HTERT RPE-1 (cell line): ENCODE results near the gene HOMEZ.
"Not testable (repeated sequence)": the region's sequence is repeated elsewhere in the genome, so short reads cannot be mapped to it uniquely, and the experiment has no call there.

Experiments
- in situ Hi-C: fragments of 300-500 bp; cut with MboI; formaldehyde crosslinking; loops from 4 replicates; pipeline ENCODE4 v1.14.3; 2020; ENCODE audit warnings: low sequenced_read_pairs

Gene HOMEZ, protein sequence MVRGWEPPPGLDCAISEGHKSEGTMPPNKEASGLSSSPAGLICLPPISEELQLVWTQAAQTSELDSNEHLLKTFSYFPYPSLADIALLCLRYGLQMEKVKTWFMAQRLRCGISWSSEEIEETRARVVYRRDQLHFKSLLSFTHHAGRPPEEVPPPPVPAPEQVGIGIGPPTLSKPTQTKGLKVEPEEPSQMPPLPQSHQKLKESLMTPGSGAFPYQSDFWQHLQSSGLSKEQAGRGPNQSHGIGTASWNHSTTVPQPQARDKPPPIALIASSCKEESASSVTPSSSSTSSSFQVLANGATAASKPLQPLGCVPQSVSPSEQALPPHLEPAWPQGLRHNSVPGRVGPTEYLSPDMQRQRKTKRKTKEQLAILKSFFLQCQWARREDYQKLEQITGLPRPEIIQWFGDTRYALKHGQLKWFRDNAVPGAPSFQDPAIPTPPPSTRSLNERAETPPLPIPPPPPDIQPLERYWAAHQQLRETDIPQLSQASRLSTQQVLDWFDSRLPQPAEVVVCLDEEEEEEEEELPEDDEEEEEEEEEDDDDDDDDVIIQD

DNA sequence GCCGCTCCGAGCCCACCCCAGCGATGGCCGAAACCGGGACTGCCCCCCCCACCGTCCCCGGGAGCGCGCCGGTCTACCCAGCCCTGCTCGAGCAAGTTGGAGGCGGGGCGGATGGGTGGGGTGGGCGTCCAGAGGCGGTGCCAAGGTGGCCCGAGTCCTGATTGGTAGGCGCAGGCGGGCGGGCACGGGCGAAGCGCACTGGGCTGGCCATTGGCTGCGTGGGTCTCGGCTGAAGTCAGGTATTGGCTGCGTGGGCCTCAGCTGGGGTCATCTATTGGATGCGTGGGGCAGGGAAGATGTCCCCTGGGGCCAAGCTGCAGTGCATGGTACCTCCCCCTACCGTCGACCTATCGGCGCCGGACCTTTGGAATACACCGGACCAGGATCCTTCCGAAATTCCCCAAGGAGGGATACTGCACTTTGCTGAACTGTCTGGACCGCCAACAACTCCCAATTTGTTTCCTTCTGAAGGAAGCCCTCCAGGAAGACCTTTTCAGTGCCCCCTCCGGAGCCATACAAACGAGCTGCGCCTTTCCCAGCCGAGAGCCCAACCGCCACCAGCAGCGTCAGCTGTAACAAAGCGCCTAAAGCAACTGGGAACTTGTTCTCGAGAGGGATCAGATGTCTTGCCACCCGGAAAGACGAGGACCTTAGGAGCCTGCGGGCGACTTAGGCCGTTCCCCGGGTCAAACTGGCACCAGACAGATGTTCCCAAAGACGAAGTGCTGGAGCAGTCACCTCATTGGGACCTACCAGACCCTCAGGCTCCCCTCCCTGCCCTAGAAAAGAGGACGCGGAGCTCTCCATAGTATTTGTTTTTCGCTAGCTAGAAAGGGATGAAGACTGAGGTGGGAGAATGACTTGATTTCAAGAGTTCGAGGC is at the start of gene HOMEZ:
Gene HOMEZ (minus strand): TSS at position 113 of the 882 bp plus-strand sequence. CDS start 180 bp downstream, outside the sequence.
- in situ Hi-C loops, result no loop called here

DNA sequence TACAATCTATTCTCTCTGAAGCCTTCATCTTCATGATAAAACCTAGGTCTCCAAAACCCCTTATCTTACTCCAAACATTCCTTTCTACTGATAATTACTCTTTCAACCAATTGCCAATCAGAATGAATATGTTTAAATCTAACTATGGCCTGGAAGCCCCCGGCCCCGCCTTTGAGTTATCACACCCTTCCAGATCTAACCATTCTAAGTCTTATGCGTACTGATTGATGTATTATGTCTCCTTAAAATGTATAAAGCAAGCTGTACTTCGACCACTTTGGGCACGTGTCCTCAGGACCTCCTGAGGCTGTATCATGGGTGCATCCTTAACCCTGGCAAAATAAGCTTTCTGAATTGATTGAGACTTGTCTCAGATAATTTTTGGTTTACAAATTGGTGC is 49.7 kb upstream of the HOMEZ start:
- in situ Hi-C loops, result no loop called here

DNA sequence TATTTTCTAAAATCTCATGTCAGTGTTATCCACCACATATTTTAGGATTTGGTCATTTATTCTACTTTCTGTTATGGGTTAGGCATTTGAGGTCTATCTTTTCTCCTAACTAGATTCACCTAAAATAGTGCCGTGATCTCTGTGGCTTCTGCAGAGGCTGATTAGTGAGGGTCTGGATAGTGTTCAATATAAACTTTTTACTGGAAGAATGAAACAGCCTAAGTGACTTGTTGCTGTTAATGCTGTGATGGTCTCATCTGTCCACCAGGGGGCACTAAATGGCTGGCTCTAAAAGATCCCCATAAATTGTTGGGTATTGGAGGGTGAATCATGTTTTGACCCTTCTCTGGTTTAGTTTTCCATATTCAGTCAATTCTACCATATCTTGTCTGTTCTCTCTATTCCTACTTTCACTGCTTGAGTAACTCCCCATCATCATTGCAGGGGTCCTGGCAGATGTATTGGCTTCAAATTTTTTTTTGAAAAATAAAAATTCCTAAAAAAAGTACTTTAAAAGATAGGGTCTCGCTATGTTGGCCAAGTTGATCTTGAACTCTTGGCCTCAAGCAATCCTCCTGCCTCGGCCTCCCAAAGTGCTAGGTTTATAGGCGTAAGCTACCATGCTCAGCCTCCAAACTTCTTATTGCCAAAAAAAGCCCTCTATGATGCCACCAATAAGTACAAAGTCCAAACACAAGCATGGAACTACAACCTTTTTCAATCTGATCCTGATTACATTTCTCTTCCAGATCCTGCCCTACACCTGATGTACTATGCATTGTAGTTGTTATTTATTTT is 42.2 kb upstream of the HOMEZ start:
- in situ Hi-C loops, result no loop called here

DNA sequence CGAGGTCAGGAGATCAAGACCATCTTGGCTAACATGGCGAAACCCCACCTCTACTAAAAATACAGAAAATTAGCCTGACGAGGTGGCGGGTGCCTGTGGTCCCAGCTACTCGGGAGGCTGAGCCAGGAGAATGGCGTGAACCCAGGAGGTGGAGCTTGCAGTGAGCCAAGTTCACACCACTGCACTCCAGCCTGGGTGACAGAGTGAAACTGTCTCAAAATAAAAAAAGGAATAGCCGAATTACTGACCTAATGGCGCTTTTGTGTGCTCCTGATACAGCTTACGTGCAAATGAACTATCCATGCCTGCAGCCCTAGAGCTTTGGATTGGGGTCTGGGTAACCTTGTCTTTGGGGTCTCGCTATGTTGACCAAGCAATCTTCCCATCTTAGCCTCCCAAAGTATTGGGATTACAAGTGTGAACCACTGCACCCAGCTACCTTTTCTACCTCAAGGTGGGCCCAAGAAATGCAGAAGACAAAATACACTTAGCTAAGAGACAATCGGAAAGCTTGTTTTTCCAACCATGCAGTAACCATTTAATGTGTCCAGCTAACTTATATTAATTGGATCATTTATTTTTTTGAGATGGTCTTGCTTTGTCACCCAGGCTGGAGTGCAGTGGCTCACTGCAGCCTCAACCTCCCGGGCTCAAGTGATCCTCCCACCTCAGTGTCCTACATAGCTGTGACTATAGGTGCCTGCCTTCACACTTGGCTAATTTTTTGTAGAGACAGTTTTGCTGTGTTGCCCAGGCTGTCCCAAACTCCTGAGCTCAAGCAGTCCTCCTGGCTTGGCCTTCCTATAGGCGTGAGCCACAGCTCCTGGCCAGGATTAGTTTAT is 40.8 kb upstream of the HOMEZ start:
- in situ Hi-C loops, result no loop called here

DNA sequence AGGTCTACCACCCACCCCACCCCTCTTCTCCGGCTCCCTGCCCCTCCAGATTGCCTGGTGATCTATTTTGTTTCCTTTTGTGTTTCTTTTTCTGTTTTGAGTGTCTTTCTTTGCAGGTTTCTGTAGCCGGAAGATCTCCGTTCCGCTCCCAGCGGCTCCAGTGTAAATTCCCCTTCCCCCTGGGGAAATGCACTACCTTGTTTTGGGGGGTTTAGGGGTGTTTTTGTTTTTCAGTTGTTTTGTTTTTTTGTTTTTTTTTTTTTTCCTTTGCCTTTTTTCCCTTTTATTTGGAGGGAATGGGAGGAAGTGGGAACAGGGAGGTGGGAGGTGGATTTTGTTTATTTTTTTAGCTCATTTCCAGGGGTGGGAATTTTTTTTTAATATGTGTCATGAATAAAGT is 39.8 kb upstream of the HOMEZ start:
- in situ Hi-C loops, result not testable (repeated sequence)

DNA sequence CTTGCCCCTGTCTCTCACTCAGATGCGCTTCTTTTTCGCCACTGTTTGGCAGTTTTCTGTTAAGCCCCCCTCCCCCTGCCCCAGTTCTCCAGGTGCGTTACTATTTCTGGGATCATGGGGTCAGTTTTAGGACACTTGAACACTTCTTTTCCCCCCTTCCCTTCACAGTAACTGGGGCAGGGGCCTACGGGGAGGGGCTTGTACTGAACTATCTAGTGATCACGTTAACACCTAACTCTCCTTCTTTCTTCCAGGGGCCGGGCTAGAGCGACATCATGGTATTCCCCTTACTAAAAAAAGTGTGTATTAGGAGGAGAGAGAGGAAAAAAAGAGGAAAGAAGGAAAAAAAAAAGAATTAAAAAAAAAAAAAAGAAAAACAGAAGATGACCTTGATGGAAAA is 39.1 kb upstream of the HOMEZ start:
- in situ Hi-C loops, result no loop called here

DNA sequence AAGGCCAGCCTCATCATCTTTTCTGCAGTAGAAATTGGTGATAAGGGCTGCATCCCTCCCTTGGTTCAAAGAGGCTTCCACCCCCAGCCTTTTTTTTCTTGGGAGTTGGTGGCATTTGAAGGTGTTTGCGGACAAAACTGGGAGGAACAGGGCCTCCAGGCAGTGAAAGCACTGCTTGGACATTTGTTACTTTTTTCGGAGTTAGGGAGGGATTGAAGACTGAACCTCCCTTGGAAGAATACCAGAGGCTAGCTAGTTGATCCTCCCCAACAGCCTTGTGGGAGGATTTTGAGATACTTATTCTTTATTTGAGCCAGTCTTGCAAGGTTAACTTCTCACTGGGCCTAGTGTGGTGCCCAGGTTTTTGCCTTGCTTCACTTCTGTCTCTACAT is 38.5 kb upstream of the HOMEZ start:
- in situ Hi-C loops, result no loop called here

DNA sequence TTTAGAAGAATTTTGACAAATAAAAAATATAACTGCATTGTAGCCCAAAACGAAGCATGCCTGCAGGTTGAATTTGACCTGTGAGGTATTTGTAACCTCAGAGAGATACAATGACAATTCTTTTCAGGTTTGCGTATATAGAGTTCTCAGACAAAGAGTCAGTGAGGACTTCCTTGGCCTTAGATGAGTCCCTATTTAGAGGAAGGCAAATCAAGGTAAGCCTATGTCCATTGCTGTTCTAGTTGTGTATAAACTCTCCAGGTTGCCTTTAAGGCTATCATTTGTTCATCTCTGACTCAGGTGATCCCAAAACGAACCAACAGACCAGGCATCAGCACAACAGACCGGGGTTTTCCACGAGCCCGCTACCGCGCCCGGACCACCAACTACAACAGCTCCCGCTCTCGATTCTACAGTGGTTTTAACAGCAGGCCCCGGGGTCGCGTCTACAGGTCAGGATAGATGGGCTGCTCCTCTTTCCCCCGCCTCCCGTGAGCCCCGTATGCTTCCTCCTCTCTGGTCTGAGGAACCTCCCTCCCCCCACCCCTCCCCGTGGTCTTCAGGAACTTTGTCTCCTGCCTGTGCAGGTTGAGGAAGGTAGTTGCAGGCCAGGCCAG is 38.0 kb upstream of the HOMEZ start:
- in situ Hi-C loops, result no loop called here

DNA sequence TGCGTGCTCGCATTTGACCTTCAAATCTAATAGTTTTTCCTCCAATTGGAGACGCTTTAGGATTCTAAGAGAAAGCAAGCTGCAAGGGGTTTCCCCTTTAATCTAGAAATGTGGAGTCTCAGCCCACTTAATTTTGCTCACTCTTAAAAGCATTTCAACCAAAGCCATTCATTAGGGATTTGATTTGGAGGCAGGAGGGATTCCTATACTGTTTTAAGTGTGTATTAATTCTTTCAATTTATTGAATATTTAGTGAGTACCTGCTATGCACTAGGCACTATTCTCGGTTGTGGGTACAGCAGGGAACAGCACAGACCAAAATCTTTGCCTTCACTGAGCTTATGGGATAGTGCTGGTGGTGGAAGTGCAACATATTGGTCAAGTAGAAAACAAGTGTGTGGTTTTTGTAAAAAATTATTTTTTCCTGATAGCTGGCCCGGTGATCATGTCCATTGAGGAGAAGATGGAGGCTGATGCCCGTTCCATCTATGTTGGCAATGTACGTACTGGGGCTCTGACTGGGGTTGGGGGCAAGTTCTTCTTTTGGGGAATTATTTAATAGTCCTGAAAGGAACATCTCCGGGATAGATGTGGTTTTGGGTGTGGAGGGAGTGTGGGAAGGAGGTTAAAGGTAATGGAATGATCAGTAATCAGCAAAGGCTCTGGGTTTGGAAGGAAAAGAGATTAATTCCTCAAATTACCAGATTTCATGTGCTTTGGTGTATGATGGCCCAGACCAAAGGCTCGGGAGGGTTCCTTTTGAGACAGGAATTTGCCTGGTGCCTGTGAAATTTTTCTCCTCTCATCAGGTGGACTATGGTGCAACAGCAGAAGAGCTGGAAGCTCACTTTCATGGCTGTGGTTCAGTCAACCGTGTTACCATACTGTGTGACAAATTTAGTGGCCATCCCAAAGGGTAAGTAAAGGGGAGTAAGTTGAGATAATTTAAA is 36.9 kb upstream of the HOMEZ start:
- in situ Hi-C loops, result no loop called here

DNA sequence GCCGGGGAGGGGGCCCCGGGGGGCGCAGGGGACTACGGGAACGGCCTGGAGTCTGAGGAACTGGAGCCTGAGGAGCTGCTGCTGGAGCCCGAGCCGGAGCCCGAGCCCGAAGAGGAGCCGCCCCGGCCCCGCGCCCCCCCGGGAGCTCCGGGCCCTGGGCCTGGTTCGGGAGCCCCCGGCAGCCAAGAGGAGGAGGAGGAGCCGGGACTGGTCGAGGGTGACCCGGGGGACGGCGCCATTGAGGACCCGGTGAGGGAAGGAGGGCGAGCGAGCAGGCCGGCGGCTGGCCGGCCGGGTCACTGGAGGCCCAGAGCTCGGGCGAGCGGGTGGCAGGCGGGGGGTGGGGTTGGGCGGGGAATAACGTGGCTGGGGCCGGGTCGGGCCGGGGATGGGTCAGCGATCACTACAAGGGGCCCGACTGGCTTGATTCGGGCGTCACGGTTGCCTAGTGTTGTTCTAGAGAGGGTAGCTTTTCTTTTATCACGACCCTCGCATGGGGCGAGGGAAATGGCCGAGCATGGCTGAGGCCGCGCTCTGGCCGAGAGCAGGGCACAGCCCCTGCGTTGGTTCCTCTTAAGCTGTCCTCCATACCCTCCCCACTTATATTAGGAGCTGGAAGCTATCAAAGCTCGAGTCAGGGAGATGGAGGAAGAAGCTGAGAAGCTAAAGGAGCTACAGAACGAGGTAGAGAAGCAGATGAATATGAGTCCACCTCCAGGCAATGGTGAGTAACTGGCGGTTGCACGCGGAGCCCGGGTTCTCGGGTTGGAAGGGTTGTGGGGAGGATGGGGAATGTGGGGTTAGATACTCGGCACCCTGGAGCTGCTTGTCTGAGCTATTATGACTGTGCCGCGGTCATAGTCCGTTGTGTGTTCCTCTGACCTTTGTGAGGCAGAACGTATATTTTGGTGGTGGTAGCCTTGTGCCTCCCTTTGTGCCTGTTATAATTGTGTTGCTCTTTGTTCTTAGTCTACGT is 35.9 kb upstream of the HOMEZ start:
- in situ Hi-C loops, result no loop called here

DNA sequence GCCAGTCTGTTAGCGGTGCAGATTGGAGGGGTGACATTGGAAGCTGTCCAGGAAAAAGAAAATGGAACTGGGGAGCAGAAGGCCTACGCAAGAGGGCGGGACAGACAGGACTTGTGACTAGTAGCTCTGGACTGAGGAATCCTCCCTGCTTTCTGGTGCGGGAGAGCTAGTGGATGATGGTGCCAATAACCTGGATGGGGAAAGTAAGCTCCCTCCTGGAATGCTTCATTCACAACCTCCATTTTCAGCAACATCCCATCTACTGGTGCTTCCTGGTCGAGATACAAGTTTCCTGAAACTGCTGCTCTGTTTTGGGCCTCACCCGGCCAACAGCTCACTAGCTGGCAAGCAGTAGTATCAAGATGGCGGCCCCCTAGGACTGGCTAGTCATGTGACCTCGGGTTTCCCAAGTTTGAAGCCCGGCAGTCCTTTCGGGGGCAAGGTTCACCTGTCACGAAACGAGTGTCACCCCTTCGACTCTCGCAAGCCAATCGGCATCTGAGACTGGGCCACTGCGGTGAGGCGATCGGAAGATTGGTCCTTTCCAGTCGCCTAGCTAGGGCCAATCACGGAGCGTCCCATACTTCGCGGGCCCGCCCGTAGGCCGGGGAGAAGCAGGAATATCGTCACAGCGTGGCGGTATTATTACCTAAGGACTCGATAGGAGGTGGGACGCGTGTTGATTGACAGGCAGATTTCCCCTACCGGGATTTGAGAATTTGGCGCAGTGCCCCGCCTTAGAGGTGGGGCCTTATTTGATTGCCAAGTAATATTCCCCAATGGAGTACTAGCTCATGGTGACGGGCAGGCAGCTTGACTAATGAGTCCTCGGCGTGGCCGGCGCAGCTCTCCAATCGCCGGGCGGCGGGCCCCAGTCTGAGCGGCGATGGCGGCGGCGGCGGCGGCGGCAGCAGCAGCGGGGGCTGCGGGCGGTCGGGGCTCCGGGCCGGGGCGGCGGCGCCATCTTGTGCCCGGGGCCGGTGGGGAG is 34.9 kb upstream of the HOMEZ start, which contains the start of gene PABPN1:
Gene PABPN1 (plus strand): TSS at position 874 of the 988 bp plus-strand sequence. CDS start 13 bp downstream, at position 887.
- in situ Hi-C loops, result no loop called here

DNA sequence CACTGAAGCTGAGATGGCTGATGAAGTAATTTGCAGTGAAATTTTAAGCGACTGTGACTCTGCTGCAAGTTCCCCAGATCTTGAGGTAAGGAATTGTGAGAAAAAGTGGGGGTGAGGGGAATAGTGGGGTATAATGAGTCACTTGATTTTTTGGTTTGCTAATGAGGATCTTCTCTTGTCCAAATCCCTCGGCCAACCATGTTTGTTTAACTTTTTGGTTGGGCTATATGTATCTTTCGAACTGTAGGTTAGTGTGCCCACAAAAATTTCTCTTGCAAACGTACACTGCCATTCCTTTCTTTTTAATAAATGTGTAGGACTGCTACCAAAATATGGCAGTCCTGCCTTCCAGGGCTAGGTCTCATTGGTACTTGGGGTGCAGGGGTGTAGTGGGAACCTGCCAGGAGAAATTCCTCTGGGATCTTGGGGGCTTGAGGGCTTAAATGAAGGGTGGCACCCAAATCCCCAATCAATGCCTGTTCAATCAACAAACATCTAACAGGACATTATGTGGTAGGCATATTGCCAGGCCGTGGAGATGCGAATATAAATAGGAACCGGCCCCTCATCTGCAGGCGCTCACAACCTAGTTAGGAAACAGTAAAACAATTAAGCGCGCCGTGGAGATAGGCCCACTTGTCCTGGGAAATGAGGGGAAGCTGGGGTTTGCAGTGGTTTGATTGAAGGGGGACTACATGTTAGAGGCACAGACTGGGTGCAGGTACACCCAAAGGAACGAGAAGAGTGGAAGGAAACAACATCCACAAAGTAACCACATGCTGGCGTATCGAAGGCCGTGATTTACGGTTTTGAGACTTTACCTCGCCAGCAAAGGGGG is 34.0 kb upstream of the HOMEZ start:
- in situ Hi-C loops, result no loop called here

DNA sequence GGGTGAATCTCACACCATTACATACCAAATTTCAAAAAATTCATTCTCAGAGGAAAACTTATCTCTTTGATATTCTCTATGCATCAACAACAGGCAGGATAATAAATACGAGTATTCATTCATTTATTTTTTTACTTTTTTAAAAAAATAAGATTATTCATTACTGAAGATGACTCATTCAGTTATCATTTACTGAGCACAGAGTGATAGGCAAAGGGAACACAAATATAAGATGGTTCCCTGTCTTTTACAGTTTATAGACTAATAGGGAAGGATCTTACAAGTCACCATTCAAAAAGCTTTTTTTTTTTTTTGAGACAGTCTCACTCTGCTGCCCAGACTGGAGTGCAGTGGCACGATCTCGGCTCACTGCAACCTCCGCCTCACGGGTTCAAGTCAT is 30.4 kb upstream of the HOMEZ start:
- in situ Hi-C loops, result no loop called here

DNA sequence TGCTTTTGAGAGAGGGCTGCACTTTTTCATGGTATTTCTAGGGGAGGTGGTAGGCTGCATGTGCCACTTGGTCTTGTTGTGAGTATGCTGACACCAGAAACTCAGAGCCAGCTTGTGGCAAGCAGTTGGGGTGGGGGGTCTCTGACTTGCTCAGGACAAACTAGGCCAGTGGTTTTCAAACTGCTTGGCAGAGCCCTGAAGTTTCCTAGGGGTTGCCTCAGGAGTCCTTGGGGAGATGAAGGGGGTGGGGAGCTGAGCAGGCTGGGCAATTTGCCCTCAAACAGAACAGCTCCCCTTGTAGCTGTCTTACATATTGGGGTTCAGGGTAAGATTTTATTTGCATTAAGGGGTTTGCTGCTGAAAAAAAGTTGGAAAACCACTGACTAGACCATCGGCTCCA is 24.6 kb upstream of the HOMEZ start:
- in situ Hi-C loops, result no loop called here
